Muscle of leg (tissue), 11 donors: ENCODE data around the gene TWIST2. TPM values are rescaled to one million over a fixed set of nuclear protein-coding genes. Genes with fewer than 3 reads are reported as not detected.

Experiments
- DNase-seq: peaks from one replicate; pipeline ENCODE4 v3.0.0; 2013
- H3K27ac ChIP-seq: one replicate; pipeline ENCODE4 v1.5.1; 2013; ENCODE audit warnings: mild to moderate bottlenecking, low read length, control low read depth
- H3K27me3 ChIP-seq: one replicate; pipeline ENCODE4 v1.6.1; 2013; ENCODE audit warnings: low read length; ENCODE audit not compliant: control insufficient read depth, insufficient read depth
- H3K36me3 ChIP-seq: one replicate; pipeline ENCODE4 v1.6.1; 2013; ENCODE audit warnings: low read length; ENCODE audit not compliant: control insufficient read depth, insufficient read depth
- H3K4me1 ChIP-seq: one replicate; pipeline ENCODE4 v1.6.1; 2013; ENCODE audit warnings: low read length; ENCODE audit not compliant: control insufficient read depth, insufficient read depth
- H3K4me3 ChIP-seq: one replicate; pipeline ENCODE4 v1.5.1; 2013; ENCODE audit warnings: low read length, control low read depth
- H3K9me3 ChIP-seq: replicated peaks from 2 replicates; pipeline ENCODE4 v1.6.1; 2013; ENCODE audit warnings: low read depth, low read length; ENCODE audit not compliant: control insufficient read depth
- WGBS: methylation state at CpG from one replicate; pipeline ENCODE4 v1.1.5; 2013; ENCODE audit warnings: missing lambda C conversion rate; ENCODE audit not compliant: insufficient coverage; 5-methylcytosine and 5-hydroxymethylcytosine counted together
- polyA plus RNA-seq, 8 donors: library from polyadenylated mRNA; unstranded; fragments of 120-200 nt; gene quantifications; one replicate each; pipeline versions ENCODE4 v1.2.1 to v1.2.3, GENCODE V29; 2013; ENCODE audit warnings: inconsistent platforms in 1 of 8, low replicate concordance in 1 of 8; ENCODE audit not compliant: insufficient read length in 8 of 8, insufficient read depth in 1 of 8
- total RNA-seq: library from RNA; stranded (reverse); fragments of 120-200 nt; gene quantifications from one replicate; pipeline ENCODE4 v1.2.4, GENCODE V29; 2013

TWIST2 gene
- total and polyA plus RNA-seq, 9 donors: 2.9 to 43.7 (median 6.6) TPM

GRCh38 chr2:238900511-238900910, 52.6 kb downstream of the TWIST2 start:
- H3K27me3 ChIP-seq: peaks cover 8% of the 10 kb centered on the region
- H3K9me3 ChIP-seq: no peaks in the 10 kb centered on the region
- H3K27ac ChIP-seq: no peak overlapping the region
- no peak overlapping the region for H3K4me3 ChIP-seq
- DNase-seq: no peak
- H3K4me1 ChIP-seq: peaks cover 28% of the 10 kb centered on the region
- 65% methylated on average over 5 of the region's 7 CpGs for WGBS
- no peaks in the 10 kb centered on the region for H3K36me3 ChIP-seq

GRCh38 chr2:238901461-238902057, 53.7 kb downstream of the TWIST2 start:
- Histone ChIP-seq H3K27me3 (peaks cover 8% of the 10 kb centered on the region), H3K9me3 (no peaks in the 10 kb centered on the region), H3K36me3 (no peaks in the 10 kb centered on the region), H3K4me1 (peaks cover 18% of the 10 kb centered on the region), H3K27ac (no peak overlapping the region), H3K4me3 (no peak overlapping the region)
- 81% methylated on average over 13 of the region's 14 CpGs for WGBS
- DNase-seq: no peak

GRCh38 chr2:238902285-238902684, 54.4 kb downstream of the TWIST2 start:
- no peak for DNase-seq
- no peaks in the 10 kb centered on the region for H3K36me3 ChIP-seq
- H3K9me3 ChIP-seq: no peaks in the 10 kb centered on the region
- H3K27ac ChIP-seq: no peak overlapping the region
- peaks cover 6% of the 10 kb centered on the region for H3K27me3 ChIP-seq
- no peak overlapping the region for H3K4me3 ChIP-seq
- 92% methylated on average over 2 of the region's 2 CpGs for WGBS
- peaks cover 15% of the 10 kb centered on the region for H3K4me1 ChIP-seq

DNA sequence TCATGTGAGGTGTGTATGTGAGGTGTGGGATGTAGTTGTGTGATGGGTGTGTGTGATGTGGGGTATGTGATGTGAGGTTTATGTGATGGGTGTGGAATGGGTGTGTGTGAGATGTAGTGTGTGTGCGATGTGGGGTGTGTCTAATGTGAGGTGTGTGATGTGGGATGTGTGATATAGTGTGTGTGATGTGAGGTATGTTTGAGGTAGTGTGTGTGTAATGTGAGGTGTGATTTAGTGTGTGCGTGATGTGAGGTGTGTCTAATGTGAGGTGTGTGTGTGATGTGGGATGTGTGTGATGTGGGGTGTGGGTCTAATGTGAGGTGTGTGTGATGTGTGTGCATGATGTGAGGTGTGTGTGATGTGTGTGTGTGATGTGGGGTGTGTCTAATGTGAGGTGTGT, 55.3 kb downstream of the TWIST2 start:
- DNase-seq: no peak
- H3K4me1 ChIP-seq: peaks cover 9% of the 10 kb centered on the region
- H3K36me3 ChIP-seq: no peaks in the 10 kb centered on the region
- no peak overlapping the region for H3K27ac ChIP-seq
- H3K4me3 ChIP-seq: no peak overlapping the region
- peaks cover 6% of the 10 kb centered on the region for H3K27me3 ChIP-seq
- 100% methylated on average over 2 of the region's 2 CpGs for WGBS
- H3K9me3 ChIP-seq: no peaks in the 10 kb centered on the region

DNA sequence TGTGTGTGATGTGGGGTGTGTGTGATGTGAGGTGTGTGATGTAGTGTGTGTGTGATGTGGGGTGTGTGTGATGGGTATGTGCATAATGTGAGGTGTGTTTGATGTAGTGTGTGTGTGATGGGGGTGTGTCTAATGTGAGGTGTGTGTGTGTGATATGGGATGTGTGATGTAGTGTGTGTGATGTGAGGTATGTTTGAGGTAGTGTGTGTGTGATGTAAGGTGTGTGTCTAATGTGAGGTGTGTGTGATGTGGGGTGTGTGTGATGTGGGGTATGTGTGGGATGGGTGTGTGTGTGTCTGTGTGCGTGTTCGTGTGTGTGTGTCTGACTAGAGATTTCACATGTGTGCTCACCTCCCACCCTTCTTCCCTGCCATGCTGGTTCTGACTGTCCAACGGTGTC, 56.3 kb downstream of the TWIST2 start:
- WGBS: 62% methylated on average over 1 of the region's 3 CpGs
- Histone ChIP-seq H3K27me3 (peaks cover 6% of the 10 kb centered on the region), H3K9me3 (no peaks in the 10 kb centered on the region), H3K27ac (no peak overlapping the region), H3K36me3 (no peaks in the 10 kb centered on the region), H3K4me3 (no peak overlapping the region), H3K4me1 (peaks cover 6% of the 10 kb centered on the region)
- DNase-seq: no peak

DNA sequence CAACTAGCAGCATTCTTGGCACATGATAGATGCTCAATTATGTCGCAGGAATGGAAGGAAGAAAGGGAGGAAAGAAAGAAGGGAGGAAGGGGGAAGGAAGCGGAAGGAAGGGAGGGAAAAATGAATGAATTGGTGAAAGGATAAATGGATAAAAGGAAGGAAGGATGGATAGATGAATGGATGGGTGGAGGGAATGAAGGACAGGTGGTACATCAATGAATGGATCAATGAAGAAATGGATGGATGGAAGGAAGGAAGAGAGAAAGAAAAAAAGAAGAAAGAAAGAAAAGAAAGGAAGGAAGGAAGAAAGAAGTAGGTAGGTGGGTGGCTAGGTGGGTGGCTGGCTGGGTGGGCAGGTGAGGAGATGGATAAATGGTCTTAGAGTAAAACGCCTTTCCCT, 56.8 kb downstream of the TWIST2 start:
- Histone ChIP-seq H3K4me3 (no peak overlapping the region), H3K27ac (no peak overlapping the region), H3K27me3 (peaks cover 6% of the 10 kb centered on the region), H3K9me3 (no peaks in the 10 kb centered on the region), H3K4me1 (peaks cover 9% of the 10 kb centered on the region), H3K36me3 (no peaks in the 10 kb centered on the region)
- no peak for DNase-seq
- WGBS: 64% methylated on average over 2 of the region's 3 CpGs

DNA sequence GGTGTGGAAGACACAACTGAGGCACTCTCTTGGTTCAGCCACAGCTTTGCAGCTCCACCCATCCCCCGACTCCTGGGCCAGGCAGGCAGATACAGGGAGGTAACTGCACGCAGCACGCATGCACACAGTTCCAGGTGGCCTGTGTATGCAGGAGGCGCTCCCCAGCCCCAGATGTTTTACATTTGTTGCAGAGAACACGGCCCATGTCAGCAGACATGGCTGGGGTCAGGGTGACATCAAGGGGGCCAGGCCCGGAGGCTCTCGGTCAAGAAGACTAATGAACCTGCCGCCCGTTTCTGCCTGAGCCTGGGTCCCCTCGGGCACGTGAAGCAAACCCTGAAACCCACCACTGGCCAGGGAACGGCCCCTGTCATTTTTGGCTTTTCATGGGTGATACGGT, 57.3 kb downstream of the TWIST2 start:
- H3K27ac ChIP-seq: no peak overlapping the region
- DNase-seq: no peak
- peaks cover 8% of the 10 kb centered on the region for H3K4me1 ChIP-seq
- H3K4me3 ChIP-seq: no peak overlapping the region
- 25% methylated on average over 11 of the region's 13 CpGs for WGBS
- H3K9me3 ChIP-seq: no peaks in the 10 kb centered on the region
- peaks cover 4% of the 10 kb centered on the region for H3K27me3 ChIP-seq
- H3K36me3 ChIP-seq: no peaks in the 10 kb centered on the region

- no peaks in the 10 kb centered on the region for H3K9me3 ChIP-seq
- no peak for DNase-seq
- WGBS: 73% methylated on average over 28 of the region's 28 CpGs
- H3K4me3 ChIP-seq: no peak overlapping the region
- no peak overlapping the region for H3K27ac ChIP-seq
- no peaks in the 10 kb centered on the region for H3K27me3 ChIP-seq
- peaks cover 4% of the 10 kb centered on the region for H3K4me1 ChIP-seq
- H3K36me3 ChIP-seq: no peaks in the 10 kb centered on the region
These were observed 57.8 kb downstream of the TWIST2 start for GRCh38 chr2:238905644-238906043.

DNA sequence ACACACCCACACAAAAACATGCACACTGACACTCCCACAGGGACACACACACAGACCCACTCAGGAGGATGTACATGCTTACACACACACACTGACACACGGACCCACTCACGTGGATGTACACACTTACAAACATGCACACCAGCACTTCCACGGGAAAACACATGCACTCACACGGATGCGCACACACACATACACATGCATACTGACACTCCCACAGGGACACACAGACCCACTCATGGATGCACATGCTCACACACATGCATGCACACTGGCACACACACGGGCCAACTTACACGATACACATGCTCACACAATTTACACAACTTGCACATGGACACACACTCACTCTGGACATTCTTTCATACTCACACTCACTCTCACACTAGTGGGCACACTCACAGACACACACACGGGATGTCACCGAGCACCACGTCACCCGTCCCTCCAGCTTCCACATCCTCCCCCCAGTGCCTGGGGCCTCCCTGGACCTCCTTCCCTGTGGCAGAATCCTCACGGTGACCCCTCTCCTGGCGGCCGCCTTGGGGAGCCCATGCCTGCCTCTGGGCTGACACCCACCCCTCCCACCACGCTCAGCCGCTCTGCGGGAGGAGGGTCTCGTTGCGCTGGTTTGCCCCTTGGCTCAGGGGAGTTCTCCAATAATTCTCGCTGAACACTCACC, 58.5 kb downstream of the TWIST2 start:
- WGBS: 80% methylated on average over 20 of the region's 20 CpGs
- DNase-seq: no peak
- Histone ChIP-seq H3K27ac (no peak overlapping the region), H3K4me3 (no peak overlapping the region), H3K9me3 (no peaks in the 10 kb centered on the region), H3K27me3 (no peaks in the 10 kb centered on the region), H3K4me1 (peaks cover 4% of the 10 kb centered on the region), H3K36me3 (no peaks in the 10 kb centered on the region)

DNA sequence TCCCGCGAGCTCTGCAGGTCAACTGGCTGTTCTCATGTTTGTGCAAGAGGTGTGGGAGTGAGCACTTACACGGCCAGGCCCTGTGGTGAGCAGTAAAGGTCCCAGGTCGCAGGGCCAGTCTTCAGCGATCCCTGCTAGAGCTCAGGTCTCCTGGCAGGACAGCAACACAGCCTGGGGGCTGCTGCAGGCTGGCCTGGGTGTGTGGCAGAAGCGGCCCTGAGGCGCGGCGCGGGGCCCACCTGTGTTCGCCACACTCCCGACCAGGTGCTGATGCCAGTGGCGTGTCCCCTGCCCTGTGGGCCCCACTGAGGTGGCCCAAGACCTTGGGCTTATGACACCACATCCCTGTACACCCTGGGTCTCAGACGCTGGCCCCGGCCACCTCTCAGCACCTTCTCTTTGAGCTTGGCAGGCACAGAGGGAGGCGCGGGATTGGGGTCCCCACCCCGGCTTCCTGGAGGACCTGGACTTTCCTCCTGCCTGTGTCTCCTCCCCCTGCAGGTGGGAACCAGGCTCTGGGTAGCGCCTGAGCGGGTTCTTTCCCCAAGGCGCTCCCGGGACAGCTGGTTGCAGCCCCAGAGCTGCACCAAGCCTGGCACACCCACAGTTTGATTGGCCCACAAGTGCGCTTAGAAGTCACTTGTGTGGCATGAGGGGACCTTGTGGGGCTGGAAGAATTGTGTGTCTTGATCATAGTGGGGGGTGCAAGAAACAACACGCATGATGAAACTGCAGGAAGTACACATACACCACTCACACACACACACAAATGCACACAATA, 59.2 kb downstream of the TWIST2 start:
- no peak overlapping the region for H3K4me3 ChIP-seq
- no peak for DNase-seq
- no peak overlapping the region for H3K27ac ChIP-seq
- WGBS: 78% methylated on average over 22 of the region's 24 CpGs
- H3K27me3 ChIP-seq: no peaks in the 10 kb centered on the region
- no peaks in the 10 kb centered on the region for H3K36me3 ChIP-seq
- H3K4me1 ChIP-seq: peaks cover 4% of the 10 kb centered on the region
- no peaks in the 10 kb centered on the region for H3K9me3 ChIP-seq
